GM12872 (cell line): ENCODE results near the gene DHX57.

ENCODE experiments used
- CTCF ChIP-seq: IDR thresholded peaks from 3 replicates; pipeline ENCODE4 v1.5.1; 2011; ENCODE audit warnings: low read depth, mild to moderate bottlenecking, low read length, moderate library complexity; ENCODE audit not compliant: insufficient read depth

DHX57 gene

GRCh38 chr2:38835990-38836389 lies 39.7 kb downstream of the DHX57 start:
- no peak for TF ChIP-seq CTCF

DNA sequence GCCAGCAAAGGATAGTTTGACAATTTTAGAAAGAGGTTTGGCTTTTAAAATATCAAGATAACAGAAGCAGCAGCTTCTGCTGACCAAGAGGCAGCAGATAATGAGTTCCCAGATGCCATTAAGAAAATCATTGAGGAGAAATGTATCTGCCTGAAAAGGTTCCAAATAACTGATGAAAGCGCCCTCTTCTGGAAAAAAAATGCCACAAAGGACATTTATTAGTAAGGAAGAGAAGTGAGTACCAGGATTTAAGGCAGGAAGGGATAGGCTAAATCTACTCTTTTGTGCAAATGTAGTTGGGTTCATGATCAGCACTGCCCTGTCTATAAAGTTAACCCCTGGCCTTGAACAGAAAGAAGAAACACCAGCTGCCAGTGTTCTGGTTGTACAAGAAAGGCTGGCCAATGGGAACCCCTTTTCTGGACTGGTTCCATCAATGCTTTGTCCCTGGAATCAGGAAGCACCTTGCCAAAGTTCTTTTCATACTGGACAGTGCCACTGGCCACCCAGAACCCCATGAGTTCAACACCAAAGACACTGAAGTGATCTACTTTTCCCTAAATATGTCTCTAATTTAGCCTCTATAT lies 40.6 kb downstream of the DHX57 start:
- TF ChIP-seq CTCF = peak; percentile 27; the same call in 1 of the 3 replicates

DNA sequence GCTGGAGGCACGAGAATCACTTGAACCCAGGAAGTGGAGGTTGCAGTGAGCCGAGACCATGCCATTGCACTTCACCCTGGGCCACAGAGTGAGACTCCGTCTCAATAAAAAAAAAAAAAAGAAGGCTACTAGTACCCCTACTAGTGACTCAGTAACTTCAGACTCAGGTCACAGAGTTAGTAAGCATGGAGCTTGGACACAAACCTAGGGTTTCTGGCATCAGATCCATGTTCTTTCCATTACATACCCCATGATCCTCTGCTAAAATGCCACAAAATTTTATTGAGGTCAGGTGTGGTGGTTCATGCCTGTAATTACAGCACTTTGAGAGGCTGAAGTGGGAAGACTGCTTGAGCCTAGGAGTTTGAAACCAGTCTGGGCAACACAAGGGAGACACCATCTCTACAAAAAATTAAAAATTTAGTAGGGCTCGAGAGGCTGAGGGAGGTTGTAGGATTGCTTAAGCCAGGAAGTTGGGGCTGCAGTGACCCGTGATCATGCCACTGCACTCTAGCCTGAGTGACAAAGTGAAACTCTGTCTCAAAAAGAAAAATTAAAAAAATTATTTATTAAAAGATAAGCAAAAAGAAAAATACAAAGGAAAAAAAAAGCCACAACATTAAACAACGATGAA lies 45.1 kb downstream of the DHX57 start:
- TF ChIP-seq CTCF = no peak

DNA sequence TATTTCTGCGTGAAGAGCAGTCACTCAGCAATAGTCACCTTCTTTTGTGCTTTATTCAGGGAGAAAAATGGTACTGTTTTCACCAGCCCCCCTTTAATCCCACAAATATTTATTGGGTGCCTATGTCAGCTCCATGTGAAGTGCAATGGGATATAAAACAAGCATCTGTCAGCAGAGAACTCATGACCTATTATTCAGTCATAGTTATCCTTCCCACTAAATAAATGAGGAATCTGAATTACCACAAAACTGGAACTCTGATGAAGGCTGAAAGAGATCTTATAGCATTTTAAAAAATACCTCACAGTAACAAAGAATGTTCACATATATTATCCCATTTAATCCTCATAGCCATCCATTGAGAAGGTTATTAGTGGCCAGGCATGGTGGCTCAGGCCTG lies 45.8 kb downstream of the DHX57 start:
- no peak for TF ChIP-seq CTCF

- no peak for TF ChIP-seq CTCF
These were observed 47.3 kb downstream of the DHX57 start for GRCh38 chr2:38828460-38828859.

- TF ChIP-seq CTCF = no peak
These were observed 49.8 kb downstream of the DHX57 start for GRCh38 chr2:38825956-38826355.

- no peak for TF ChIP-seq CTCF
These were observed 50.8 kb downstream of the DHX57 start for GRCh38 chr2:38824906-38825305.
